ENCODE measurements around the gene RGCC. TPM values are rescaled to one million over a fixed set of nuclear protein-coding genes. Genes with fewer than 3 reads are reported as not detected.

Gene RGCC
- 0.67 and 1.6 TPM in 2 replicates for total RNA-seq (2011; cell fraction: chromatin; rRNA removed; ENCODE audit: low replicate concordance)
- 0.92 and 1.5 TPM in 2 replicates for total RNA-seq (2011; cell fraction: nucleolus; rRNA removed)
- 1.5 TPM in 1 of 2 replicates, not detected in the other for total RNA-seq (2011; cell fraction: nucleoplasm; rRNA removed)
- total RNA-seq (2014; rRNA removed) (9.2 and 10.4 TPM in 2 replicates), total RNA-seq (2014; rRNA removed; fragmentation: Illumina TruSeq; extraction: Trizol) (5.0 and 5.8 TPM in 2 replicates), total RNA-seq (2015; rRNA removed; fragmentation: Illumina TruSeq; extraction: Trizol) (1.8 and 2.6 TPM in 2 replicates), total RNA-seq (2021) (6.1 and 7.3 TPM in 2 replicates), polyA plus RNA-seq (2011; rRNA removed) (6.7 and 7.2 TPM in 2 replicates), polyA plus RNA-seq (2014; fragmentation: Illumina TruSeq; extraction: Trizol) (3.8 and 5.4 TPM in 2 replicates), polyA plus RNA-seq (2014; fragmentation: Nextera tagmentation; extraction: Ambion mirVana) (1 to 10 TPM in 1 of 2 experiments, under 1 TPM in 1; 0.51 to 1.6 TPM), polyA plus RNA-seq (2014; rRNA removed) (7.2 and 10.3 TPM in 2 replicates), polyA minus RNA-seq (2011; rRNA and poly(A)+ RNA removed) (1.3 and 1.9 TPM in 2 replicates), Bru-seq, nascent RNA (percentile 70 among the genes with signal in this experiment), BruChase-seq, experiment 1, labeled RNA remaining after a 2-hour chase (percentile 57 among the genes with signal in this experiment), BruChase-seq, experiment 2, labeled RNA remaining after a 6-hour chase (percentile 55 among the genes with signal in this experiment)
- polyA plus RNA-seq (2011; cell fraction: cytosol; rRNA removed): 5.3 and 8.7 TPM in 2 replicates
- polyA plus RNA-seq (2011; cell fraction: nucleus; rRNA removed): 2.8 and 4.8 TPM in 2 replicates
- 1.7 and 2.8 TPM in 2 replicates for polyA plus RNA-seq (2012)
- 2.1 and 2.9 TPM in 2 replicates for polyA minus RNA-seq (2011; cell fraction: cytosol; rRNA and poly(A)+ RNA removed)
- polyA minus RNA-seq (2011; cell fraction: nucleus; rRNA and poly(A)+ RNA removed): 0.81 and 1.4 TPM in 2 replicates
- long read RNA-seq, experiment 1, transcript RGCC-201 (5 exons, 960 nt): major isoform, 10 of 11 reads
- long read RNA-seq, experiment 1, partial matches to known transcripts: 0 of 11 reads
- long read RNA-seq, experiment 1, other reads (novel, unspliced or antisense): 1 of 11 reads
- long read RNA-seq, experiment 2, transcript RGCC-201 (5 exons, 960 nt): major isoform, 12 of 14 reads
- long read RNA-seq, experiment 2, partial matches to known transcripts: 1 of 14 reads
- long read RNA-seq, experiment 2, other reads (novel, unspliced or antisense): 1 of 14 reads
- long read RNA-seq, experiment 3, transcript RGCC-201 (5 exons, 960 nt): major isoform, 7 of 9 reads
- long read RNA-seq, experiment 3, partial matches to known transcripts: 2 of 9 reads
- long read RNA-seq, experiment 3, other reads (novel, unspliced or antisense): 0 of 9 reads

DNA sequence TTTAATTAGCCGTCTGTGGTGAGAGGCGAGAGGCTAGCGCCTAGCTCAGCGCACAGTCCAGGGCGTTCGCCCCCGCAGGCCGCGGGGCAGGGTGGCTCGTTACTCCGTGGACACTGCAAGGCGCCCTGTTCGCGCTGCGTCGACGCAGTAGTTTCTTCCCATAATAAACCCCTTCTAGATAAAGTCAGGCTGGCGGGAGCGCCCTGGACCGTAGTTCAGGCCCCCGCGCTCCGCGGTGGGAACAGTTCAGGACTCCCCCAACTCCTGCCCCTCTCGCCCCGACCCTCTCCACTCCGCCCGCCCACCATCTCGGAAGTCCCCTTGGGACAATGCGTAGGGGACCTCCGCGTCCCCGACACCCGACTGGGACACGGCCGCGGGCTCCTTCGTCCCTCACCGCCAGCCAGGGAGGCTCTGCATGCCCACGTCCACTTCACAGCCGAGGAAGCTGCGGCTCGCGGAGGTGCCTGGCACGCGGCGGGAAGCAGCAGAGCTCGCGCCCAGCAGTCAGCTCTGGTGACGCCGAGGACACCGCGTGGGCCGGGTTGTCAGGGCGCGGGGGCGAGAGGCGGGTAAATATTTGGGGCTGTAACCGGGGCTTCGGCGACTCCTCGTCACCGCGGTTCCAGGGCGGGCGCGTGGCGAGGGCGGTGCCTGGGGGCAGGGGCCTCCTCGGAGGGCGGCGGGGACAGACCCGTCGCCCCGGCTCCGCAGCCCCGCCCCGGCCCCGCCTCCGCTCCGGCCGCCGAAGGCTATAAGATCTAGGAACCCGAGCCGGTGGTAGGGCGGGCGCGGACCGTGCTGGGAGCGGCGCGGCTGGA, at the start of gene RGCC:
TSS of gene RGCC (plus strand) at position 783 of the 821 bp plus-strand sequence. CDS start 158 bp downstream, outside the sequence.
- intact Hi-C loops (cut with micrococcal nuclease): no loop called here
- Histone ChIP-seq H2AFZ (ENCODE audit: low read depth, low read length) (peak within 1 kb of the TSS; percentile 90), H4K20me1 (replicated peaks; ENCODE audit: control insufficient read depth, insufficient read depth, low read length) (no peaks in the 10 kb centered on the region), H3K27me3 (ENCODE audit: control insufficient read depth in 2 of 2, insufficient read depth in 2 of 2, low read length in 2 of 2) (no peaks in the 10 kb centered on the region), H3K36me3 (ENCODE audit: control insufficient read depth, insufficient read depth, low read length) (no peaks in the 10 kb centered on the region), H3K9ac (ENCODE audit: insufficient read depth in 1 of 2, low read depth in 2 of 2, low read length in 2 of 2) (peak within 1 kb of the TSS; percentile 56 to 83), H3K4me1 (replicated peaks in 1 of 2; ENCODE audit: control insufficient read depth in 2 of 2, insufficient read depth in 2 of 2, low read length in 2 of 2) (peaks cover 6 to 21% of the 10 kb centered on the region in 2 experiments; a peak in 3 of 5 replicates), H3K9me3 (replicated peaks; ENCODE audit: control insufficient read depth, insufficient read depth, low read depth, low read length) (no peaks in the 10 kb centered on the region), H3K4me3 (peak within 1 kb of the TSS; percentile 55), H3K79me2 (ENCODE audit: control insufficient read depth, insufficient read depth, low read length) (no peaks in the 10 kb centered on the region; the same call in 2 of the 3 replicates), H3K9me1 (ENCODE audit: control insufficient read depth, insufficient read depth, low read length) (no peaks in the 10 kb centered on the region), H3K4me2 (ENCODE audit: insufficient read depth, low read length) (peak within 1 kb of the TSS; percentile 86), H3K27ac (ENCODE audit: extremely low read depth, low read depth, low read length) (peak within 1 kb of the TSS; percentile 46; the same call in 2 of the 3 replicates)
- 83% methylated on average over 17 of the region's 92 CpGs for WGBS (ENCODE audit: insufficient coverage, low coverage, missing lambda C conversion rate)
- DNase-seq (ENCODE audit: extremely low read depth in 1 of 4, low spot score in 3 of 4): peak; percentile 72 to 83 (median 78)
- peak; percentile 82 for ATAC-seq
- FAIRE-seq: no peak
- no TSS peak for BruUV-seq (replicated peaks)
- in situ Hi-C loops (cut with MboI): no loop called here
- CTCF ChIA-PET (ENCODE audit: low intra/inter-chr PET ratio): interaction anchor here (0.6 kb wide), 2 partner anchors 11 to 419 kb away, joined by 3 read pairs; no protein-coding TSS in a partner anchor
- POLR2A ChIA-PET: no interaction called here
- no peak for TF ChIP-seq ZNF133 (CRISPR knock-in tag; IDR thresholded peaks at IDR 0.05)
- no peak for TF ChIP-seq PHTF2 (CRISPR knock-in tag; IDR thresholded peaks at IDR 0.05)
- peak; percentile 15 for TF ChIP-seq HMGN3 (IDR thresholded peaks at IDR 0.05; ENCODE audit: borderline replicate concordance, extremely low read depth, insufficient read length, low read depth, low read length)
- TF ChIP-seq ZBTB5 (IDR thresholded peaks at IDR 0.05): peak; percentile 76; the same call in 1 of the 2 replicates
- TF ChIP-seq ESRRA (IDR thresholded peaks at IDR 0.05; ENCODE audit: borderline replicate concordance, low read depth): no peak
- TF ChIP-seq ZBTB1 (CRISPR knock-in tag; IDR thresholded peaks at IDR 0.05; ENCODE audit: borderline replicate concordance, low read depth): 0 out of 2 replicates have a peak, but pooled peaks have one; percentile 20
- peak; percentile 31 for TF ChIP-seq CXXC5 (CRISPR knock-in tag; IDR thresholded peaks at IDR 0.05)
- no peak for TF ChIP-seq ZNF121 (CRISPR knock-in tag; conservative IDR thresholded peaks at IDR 0.05)
- TF ChIP-seq, protein P1, sequence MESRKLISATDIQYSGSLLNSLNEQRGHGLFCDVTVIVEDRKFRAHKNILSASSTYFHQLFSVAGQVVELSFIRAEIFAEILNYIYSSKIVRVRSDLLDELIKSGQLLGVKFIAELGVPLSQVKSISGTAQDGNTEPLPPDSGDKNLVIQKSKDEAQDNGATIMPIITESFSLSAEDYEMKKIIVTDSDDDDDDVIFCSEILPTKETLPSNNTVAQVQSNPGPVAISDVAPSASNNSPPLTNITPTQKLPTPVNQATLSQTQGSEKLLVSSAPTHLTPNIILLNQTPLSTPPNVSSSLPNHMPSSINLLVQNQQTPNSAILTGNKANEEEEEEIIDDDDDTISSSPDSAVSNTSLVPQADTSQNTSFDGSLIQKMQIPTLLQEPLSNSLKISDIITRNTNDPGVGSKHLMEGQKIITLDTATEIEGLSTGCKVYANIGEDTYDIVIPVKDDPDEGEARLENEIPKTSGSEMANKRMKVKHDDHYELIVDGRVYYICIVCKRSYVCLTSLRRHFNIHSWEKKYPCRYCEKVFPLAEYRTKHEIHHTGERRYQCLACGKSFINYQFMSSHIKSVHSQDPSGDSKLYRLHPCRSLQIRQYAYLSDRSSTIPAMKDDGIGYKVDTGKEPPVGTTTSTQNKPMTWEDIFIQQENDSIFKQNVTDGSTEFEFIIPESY (CRISPR knock-in tag; IDR thresholded peaks at IDR 0.05): peak; percentile 94
- no peak for TF ChIP-seq FOS (IDR thresholded peaks at IDR 0.05; ENCODE audit: extremely low read depth, insufficient read length)
- TF ChIP-seq CBX1 (IDR thresholded peaks at IDR 0.05; ENCODE audit: low read depth): 0 out of 2 replicates have a peak, but pooled peaks have one; percentile 55
- no peak for TF ChIP-seq TCF3 (CRISPR knock-in tag; IDR thresholded peaks at IDR 0.05)

Data from K562 (cell line).